HCT116 (cell line): ENCODE measurements around the gene CCDC124. TPM values are rescaled to one million over a fixed set of nuclear protein-coding genes. Genes with fewer than 3 reads are reported as not detected.

Experiments used
- ATAC-seq: fragments of 200-7000 bp; cut with Tn5 transposase; 2 replicates; pipeline ENCODE4 v1.9.1; 2020; ENCODE audit warnings: mild to moderate bottlenecking, moderate library complexity
- BruUV-seq: library from RNA; stranded (reverse); fragments of 400-500 nt; replicated peaks from 2 replicates; lab custom pipeline; 2021; lab: Mats Ljungman, UMichigan
- CTCF ChIA-PET: fragments of 300-600 bp; sonication (Branson Sonifier 250); formaldehyde crosslinking; loops from one replicate; lab custom pipeline; 2021; ENCODE audit warnings: antibody characterized with exemption; lab: Charles Lee
- POLR2A ChIA-PET: fragments of 300-600, 350-600 bp; sonication (Branson Sonifier 250); formaldehyde crosslinking; loops from one replicate; lab custom pipeline; 2021; ENCODE audit warnings: antibody characterized with exemption; lab: Charles Lee
- RAD21 ChIA-PET, 2 experiments: fragments of 300-600 bp; sonication (Branson Sonifier 250); formaldehyde crosslinking; loops; one replicate each; lab custom pipeline; 2023; ENCODE audit warnings: low total read pairs in 2 of 2; ENCODE audit not compliant: uncharacterized antibody in 2 of 2, unreplicated experiment in 2 of 2, low non-redundant PET in 1 of 2; lab: Charles Lee
- DNase-seq: peaks from one replicate; pipeline ENCODE4 v3.0.0-alpha.2; 2010; ENCODE audit warnings: low read depth, low spot score
- H2AFZ ChIP-seq: fragments of 200-600 bp; shearing (Covaris generic), sonication (generic); 2 replicates; pipeline ENCODE4 v1.6.1; 2017; ENCODE audit warnings: low read depth, mixed run types, mixed read lengths, antibody characterized with exemption, low read length; ENCODE audit not compliant: poor library complexity, severe bottlenecking
- H3K27ac ChIP-seq: 2 replicates; pipeline ENCODE4 v1.5.1; 2012; ENCODE audit warnings: low read depth, low read length
- H3K27me3 ChIP-seq: fragments of 200-600 bp; sonication (generic); 2 replicates; pipeline ENCODE4 v1.6.1; 2016; ENCODE audit warnings: mixed run types, low read length, mixed read lengths; ENCODE audit not compliant: insufficient read depth
- H3K36me3 ChIP-seq, 2 experiments: fragments of 200-500 bp in 1 of 2; fragments of 200-600 bp in 1 of 2; sonication (Bioruptor generic) in 1 of 2; sonication (generic) in 1 of 2; 2 replicates each; pipeline versions ENCODE4 v1.5.1 to v1.6.1; 2014 to 2016; ENCODE audit warnings: low read length in 2 of 2, inconsistent platforms in 1 of 2, mixed read lengths in 1 of 2, mixed run types in 1 of 2; ENCODE audit not compliant: insufficient read depth in 2 of 2, control insufficient read depth in 1 of 2
- H3K4me1 ChIP-seq, 2 experiments: fragments of 200-600 bp in 1 of 2; sonication (generic) in 1 of 2; 2 replicates each; pipeline versions ENCODE4 v1.5.1 to v1.6.1; 2012 to 2017; ENCODE audit warnings: low read length in 2 of 2, inconsistent platforms in 1 of 2, mild to moderate bottlenecking in 1 of 2, mixed read lengths in 1 of 2, mixed run types in 1 of 2, moderate library complexity in 1 of 2; ENCODE audit not compliant: insufficient read depth in 2 of 2, control insufficient read depth in 1 of 2
- H3K4me2 ChIP-seq: fragments of 200-600 bp; sonication (generic); 2 replicates; pipeline ENCODE4 v1.6.1; 2017; ENCODE audit warnings: mixed run types, low read length, mixed read lengths
- H3K4me3 ChIP-seq, 2 experiments: fragments of 200-600 bp in 1 of 2; sonication (generic) in 1 of 2; replicated peaks in 1 of 2; 2 replicates each; pipeline ENCODE4 v1.5.1; 2011 to 2016; ENCODE audit warnings: low read length in 2 of 2, control low read depth in 1 of 2, low read depth in 1 of 2, mild to moderate bottlenecking in 1 of 2, mixed read lengths in 1 of 2, mixed run types in 1 of 2
- H3K79me2 ChIP-seq: fragments of 200-600 bp; sonication (generic); 2 replicates; pipeline ENCODE4 v1.6.1; 2017; ENCODE audit warnings: mild to moderate bottlenecking, mixed run types, low read length, moderate library complexity, mixed read lengths; ENCODE audit not compliant: insufficient read depth
- H3K9ac ChIP-seq: fragments of 200-600 bp; sonication (generic); 2 replicates; pipeline ENCODE4 v1.6.1; 2016; ENCODE audit warnings: low read length, mixed read lengths
- H3K9me2 ChIP-seq: fragments of 200-600 bp; sonication (generic), shearing (Covaris generic); 2 replicates; pipeline ENCODE4 v1.6.1; 2017; ENCODE audit warnings: mixed run types, mild to moderate bottlenecking, moderate library complexity; ENCODE audit not compliant: insufficient read depth
- H3K9me3 ChIP-seq, 2 experiments: fragments of 200-500 bp in 1 of 2; fragments of 200-600 bp in 1 of 2; sonication (Bioruptor generic) in 1 of 2; sonication (generic) in 1 of 2; 2 replicates each; pipeline ENCODE4 v1.6.1; 2014 to 2017; ENCODE audit warnings: low read length in 2 of 2, mixed read lengths in 2 of 2, inconsistent platforms in 1 of 2, low read depth in 1 of 2, mild to moderate bottlenecking in 1 of 2, mixed run types in 1 of 2, moderate library complexity in 1 of 2; ENCODE audit not compliant: control insufficient read depth in 1 of 2, insufficient read depth in 1 of 2
- H4K20me1 ChIP-seq: fragments of 200-600 bp; sonication (generic), shearing (Covaris generic); 2 replicates; pipeline ENCODE4 v1.6.1; 2017; ENCODE audit warnings: mixed run types, mild to moderate bottlenecking, moderate library complexity; ENCODE audit not compliant: insufficient read depth
- CBX3 ChIP-seq: IDR thresholded peaks from 2 replicates; pipeline ENCODE4 v1.6.1; 2012; ENCODE audit warnings: low read depth
- CEBPB ChIP-seq: IDR thresholded peaks from 2 replicates; pipeline ENCODE4 v1.6.1; 2012; ENCODE audit warnings: low read depth
- EGR1 ChIP-seq: IDR thresholded peaks from 2 replicates; pipeline ENCODE4 v1.6.1; 2012; ENCODE audit warnings: low read depth
- FOSL1 ChIP-seq: IDR thresholded peaks from 2 replicates; pipeline ENCODE4 v1.6.1; 2012; ENCODE audit warnings: low read depth
- JUND ChIP-seq: IDR thresholded peaks from 2 replicates; pipeline ENCODE4 v1.6.1; 2012
- MAX ChIP-seq: IDR thresholded peaks from 2 replicates; pipeline ENCODE4 v1.6.1; 2012
- POLR2AphosphoS5 ChIP-seq: IDR thresholded peaks from 2 replicates; pipeline ENCODE4 v1.6.1; 2011; ENCODE audit warnings: mild to moderate bottlenecking, low read depth, low read length, moderate library complexity
- SIN3A ChIP-seq: IDR thresholded peaks from 2 replicates; pipeline ENCODE4 v1.6.1; 2012; ENCODE audit warnings: low read depth
- TCF7L2 ChIP-seq: IDR thresholded peaks from 2 replicates; pipeline ENCODE4 v1.7.0; 2011; ENCODE audit warnings: borderline replicate concordance, inconsistent platforms; ENCODE audit not compliant: insufficient read depth, insufficient read length; ENCODE audit errors: extremely low read depth
- YY1 ChIP-seq: IDR thresholded peaks from 2 replicates; pipeline ENCODE4 v1.6.1; 2011; ENCODE audit warnings: low read length, low read depth, moderate library complexity, mild to moderate bottlenecking; ENCODE audit not compliant: insufficient replicate concordance; ENCODE audit errors: extremely low read depth
- ZFX ChIP-seq: fragments of 450-650 bp; IDR thresholded peaks from 2 replicates; pipeline ENCODE4 v1.6.1; 2017
- ZNF274 ChIP-seq: fragments of 200-500 bp; sonication (Bioruptor generic); IDR thresholded peaks from 2 replicates; pipeline ENCODE4 v1.6.1; 2014; ENCODE audit warnings: mild to moderate bottlenecking, low read depth, low read length, inconsistent platforms
- intact Hi-C: fragments of 100-400 bp; cut with micrococcal nuclease; formaldehyde crosslinking; loops from 2 replicates; pipeline ENCODE4 v1.10.0; 2022
- total RNA-seq: library from RNA; stranded (reverse); gene quantifications from one replicate; pipeline ENCODE4 v1.2.1, GENCODE V29; 2021; ENCODE audit not compliant: unreplicated experiment
- TF ChIP-seq, protein P1 (sequence below): IDR thresholded peaks from 2 replicates; pipeline ENCODE4 v1.6.1; 2012; ENCODE audit warnings: low read depth

CCDC124 gene
- total RNA-seq, 1 experiment from 2014 or later = 177 TPM

DNA sequence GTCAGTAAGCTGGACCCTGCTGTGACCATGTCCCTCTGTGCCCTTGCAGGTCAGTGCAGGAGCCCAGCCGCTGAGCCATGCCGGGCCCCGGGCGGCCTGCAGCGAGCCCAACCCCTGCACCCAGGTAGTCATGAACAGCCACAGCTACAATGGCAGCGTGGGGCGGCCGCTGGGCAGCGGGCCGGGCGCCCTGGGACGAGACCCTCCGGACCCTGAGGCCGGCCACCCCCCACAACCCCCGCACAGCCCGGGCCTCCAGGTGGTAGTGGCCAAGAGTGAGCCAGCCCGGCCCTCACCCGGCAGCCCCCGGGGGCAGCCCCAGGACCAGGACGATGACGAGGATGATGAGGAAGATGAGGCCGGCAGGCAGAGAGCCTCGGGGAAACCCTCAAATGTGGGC lies 40.9 kb downstream of the CCDC124 start:
- Histone ChIP-seq H3K4me2 (no peak overlapping the region), H3K4me1 (no peaks in the 10 kb centered on the region), H2AFZ (no peak overlapping the region), H3K36me3 (no peaks in the 10 kb centered on the region), H3K9me2 (no peaks in the 10 kb centered on the region), H3K9ac (no peak overlapping the region), H3K27ac (no peak overlapping the region), H3K27me3 (no peaks in the 10 kb centered on the region), H3K9me3 (no peaks in the 10 kb centered on the region), H3K79me2 (no peaks in the 10 kb centered on the region), H3K4me3 (no peak overlapping the region), H4K20me1 (no peaks in the 10 kb centered on the region)
- TF ChIP-seq, protein P1, sequence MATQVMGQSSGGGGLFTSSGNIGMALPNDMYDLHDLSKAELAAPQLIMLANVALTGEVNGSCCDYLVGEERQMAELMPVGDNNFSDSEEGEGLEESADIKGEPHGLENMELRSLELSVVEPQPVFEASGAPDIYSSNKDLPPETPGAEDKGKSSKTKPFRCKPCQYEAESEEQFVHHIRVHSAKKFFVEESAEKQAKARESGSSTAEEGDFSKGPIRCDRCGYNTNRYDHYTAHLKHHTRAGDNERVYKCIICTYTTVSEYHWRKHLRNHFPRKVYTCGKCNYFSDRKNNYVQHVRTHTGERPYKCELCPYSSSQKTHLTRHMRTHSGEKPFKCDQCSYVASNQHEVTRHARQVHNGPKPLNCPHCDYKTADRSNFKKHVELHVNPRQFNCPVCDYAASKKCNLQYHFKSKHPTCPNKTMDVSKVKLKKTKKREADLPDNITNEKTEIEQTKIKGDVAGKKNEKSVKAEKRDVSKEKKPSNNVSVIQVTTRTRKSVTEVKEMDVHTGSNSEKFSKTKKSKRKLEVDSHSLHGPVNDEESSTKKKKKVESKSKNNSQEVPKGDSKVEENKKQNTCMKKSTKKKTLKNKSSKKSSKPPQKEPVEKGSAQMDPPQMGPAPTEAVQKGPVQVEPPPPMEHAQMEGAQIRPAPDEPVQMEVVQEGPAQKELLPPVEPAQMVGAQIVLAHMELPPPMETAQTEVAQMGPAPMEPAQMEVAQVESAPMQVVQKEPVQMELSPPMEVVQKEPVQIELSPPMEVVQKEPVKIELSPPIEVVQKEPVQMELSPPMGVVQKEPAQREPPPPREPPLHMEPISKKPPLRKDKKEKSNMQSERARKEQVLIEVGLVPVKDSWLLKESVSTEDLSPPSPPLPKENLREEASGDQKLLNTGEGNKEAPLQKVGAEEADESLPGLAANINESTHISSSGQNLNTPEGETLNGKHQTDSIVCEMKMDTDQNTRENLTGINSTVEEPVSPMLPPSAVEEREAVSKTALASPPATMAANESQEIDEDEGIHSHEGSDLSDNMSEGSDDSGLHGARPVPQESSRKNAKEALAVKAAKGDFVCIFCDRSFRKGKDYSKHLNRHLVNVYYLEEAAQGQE = no peak
- TF ChIP-seq EGR1 = no peak
- no peak for TF ChIP-seq JUND
- no peak for TF ChIP-seq ZFX
- no peak for TF ChIP-seq FOSL1
- TF ChIP-seq ZNF274 = no peak
- TF ChIP-seq CBX3 = no peak
- TF ChIP-seq CEBPB = no peak
- no peak for TF ChIP-seq POLR2AphosphoS5
- no peak for TF ChIP-seq MAX
- TF ChIP-seq YY1 = no peak
- TF ChIP-seq SIN3A = no peak
- TF ChIP-seq TCF7L2 = no peak
- DNase-seq (no peak), ATAC-seq (no peak)
- POLR2A ChIA-PET = no interaction called here
- RAD21 ChIA-PET = no interaction called here
- intact Hi-C loops = no loop called here
- BruUV-seq = no TSS peak
- CTCF ChIA-PET = no interaction called here
